Smooth muscle cell (in vitro differentiated cells): ENCODE measurements around the gene TMEM94. TPM values are rescaled to one million over a fixed set of nuclear protein-coding genes. Genes with fewer than 3 reads are reported as not detected.

ENCODE experiments used
- DNase-seq: peaks from one replicate; lab custom pipeline; 2025; ENCODE audit not compliant: unreplicated experiment; lab: John Stamatoyannopoulos, UW
- H2AFZ ChIP-seq: fragments of 200-600 bp; sonication (generic); 2 replicates; pipeline ENCODE4 v1.6.0; 2016; ENCODE audit warnings: antibody characterized with exemption, low read depth, mild to moderate bottlenecking
- H3F3A ChIP-seq: fragments of 200-600 bp; sonication (generic); 2 replicates; pipeline ENCODE4 v1.6.0; 2017; ENCODE audit warnings: antibody characterized with exemption, low read depth
- H3K27ac ChIP-seq: fragments of 200-600 bp; sonication (generic); 2 replicates; pipeline ENCODE4 v1.5.1; 2016; ENCODE audit warnings: low read depth, mild to moderate bottlenecking
- H3K27me3 ChIP-seq: fragments of 200-600 bp; sonication (generic); 2 replicates; pipeline ENCODE4 v1.6.1; 2016; ENCODE audit warnings: low read depth, mild to moderate bottlenecking
- H3K36me3 ChIP-seq: fragments of 200-600 bp; sonication (generic); 2 replicates; pipeline ENCODE4 v1.5.1; 2016; ENCODE audit warnings: low read depth
- H3K4me1 ChIP-seq: fragments of 200-600 bp; sonication (generic); 2 replicates; pipeline ENCODE4 v1.5.1; 2016; ENCODE audit warnings: low read depth
- H3K4me2 ChIP-seq: fragments of 200-600 bp; sonication (generic); 2 replicates; pipeline ENCODE4 v1.6.0; 2016; ENCODE audit warnings: mild to moderate bottlenecking
- H3K4me3 ChIP-seq: fragments of 200-600 bp; sonication (generic); 2 replicates; pipeline ENCODE4 v1.5.1; 2016; ENCODE audit warnings: mild to moderate bottlenecking
- H3K79me2 ChIP-seq: fragments of 200-600 bp; sonication (generic); 2 replicates; pipeline ENCODE4 v1.6.0; 2016; ENCODE audit warnings: low read depth, mild to moderate bottlenecking
- H3K9ac ChIP-seq: fragments of 200-600 bp; sonication (generic); 2 replicates; pipeline ENCODE4 v1.6.0; 2016; ENCODE audit warnings: low read depth
- H3K9me3 ChIP-seq: fragments of 200-600 bp; sonication (generic); replicated peaks from 2 replicates; pipeline ENCODE4 v1.5.1; 2016; ENCODE audit warnings: low read depth
- H4K20me1 ChIP-seq: fragments of 200-600 bp; sonication (generic); 2 replicates; pipeline ENCODE4 v1.6.0; 2016; ENCODE audit warnings: low read depth
- CTCF ChIP-seq: fragments of 200-600 bp; sonication (generic); IDR thresholded peaks from 2 replicates; pipeline ENCODE4 v1.5.1; 2017; ENCODE audit warnings: borderline replicate concordance, mild to moderate bottlenecking, antibody characterized with exemption; ENCODE audit not compliant: insufficient read depth, poor library complexity, severe bottlenecking
- WGBS: methylation state at CpG from one replicate; pipeline ENCODE4 v1.1.7; 2016; ENCODE audit warnings: low lambda C conversion rate; 5-methylcytosine and 5-hydroxymethylcytosine counted together
- polyA plus RNA-seq: library from polyadenylated mRNA; unstranded; fragments of >200 nt; fragmentation: Nextera tagmentation; extraction: Ambion mirVana; gene quantifications from 2 replicates; pipeline ENCODE4 v1.2.1, GENCODE V29; 2016
- total RNA-seq: library from RNA; depleted of rRNA; stranded (reverse); fragments of >200 nt; gene quantifications from 2 replicates; pipeline ENCODE4 v1.2.3, GENCODE V29; 2014

TMEM94 gene
- total and polyA plus RNA-seq, 2 experiments from 2014 or later, result 26.3 to 35.9 TPM

DNA sequence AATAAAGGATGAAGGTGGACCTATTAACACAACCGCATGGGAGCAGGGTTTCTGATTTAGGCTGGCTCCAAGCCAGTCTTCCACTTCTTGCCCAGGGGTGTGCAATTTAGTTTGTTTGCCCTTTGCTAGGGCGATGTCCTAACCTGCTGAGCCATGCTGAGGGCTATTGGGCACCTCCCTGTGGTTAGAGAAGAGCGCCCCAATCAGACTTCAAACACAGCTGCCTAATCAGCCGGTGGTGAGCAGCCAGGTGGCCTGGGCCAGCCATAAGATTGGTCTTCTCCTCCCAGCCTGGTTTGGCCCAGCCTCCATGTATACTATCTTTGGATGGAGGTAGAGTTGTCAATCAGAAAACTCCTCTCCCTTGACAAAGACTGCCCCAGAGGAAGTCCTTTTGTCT lies 15.7 kb downstream of the TMEM94 start:
- Histone ChIP-seq H3K4me2 (no peak overlapping the region), H2AFZ (no peak overlapping the region), H3K9me3 (no peaks in the 10 kb centered on the region), H3K4me1 (peaks cover 2% of the 10 kb centered on the region), H3F3A (no peaks in the 10 kb centered on the region), H3K36me3 (no peaks in the 10 kb centered on the region), H3K9ac (no peak overlapping the region), H3K4me3 (no peak overlapping the region), H3K79me2 (no peaks in the 10 kb centered on the region), H4K20me1 (peaks cover 87% of the 10 kb centered on the region), H3K27me3 (no peaks in the 10 kb centered on the region), H3K27ac (no peak overlapping the region)
- 69% methylated on average over 4 of the region's 4 CpGs for WGBS
- no peak for DNase-seq
- no peak for TF ChIP-seq CTCF

DNA sequence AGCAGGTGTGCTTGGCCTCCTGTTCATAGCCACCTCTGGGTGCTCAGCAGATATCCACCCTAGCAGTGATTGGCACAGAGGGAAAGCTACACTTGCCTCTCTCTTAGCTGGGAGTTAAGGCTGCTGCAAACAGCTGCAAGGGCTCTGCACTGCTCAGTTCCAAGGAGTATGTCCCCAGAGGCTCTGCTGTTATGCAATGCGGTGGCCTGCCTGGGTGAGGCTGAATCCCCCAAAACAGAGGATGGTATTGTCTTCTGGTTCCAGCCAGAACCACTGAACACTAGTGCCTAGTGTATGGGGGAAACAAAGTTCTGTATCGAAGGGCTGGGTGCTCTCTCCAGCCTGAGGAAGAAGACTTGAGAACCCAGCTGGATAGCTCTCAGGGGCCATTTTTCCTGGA lies 16.8 kb downstream of the TMEM94 start:
- no peak for DNase-seq
- Histone ChIP-seq H3K9me3 (no peaks in the 10 kb centered on the region), H3K4me2 (no peak overlapping the region), H2AFZ (no peak overlapping the region), H3K36me3 (no peaks in the 10 kb centered on the region), H3K9ac (no peak overlapping the region), H3K79me2 (no peaks in the 10 kb centered on the region), H3K27ac (no peak overlapping the region), H3K4me1 (peaks cover 3% of the 10 kb centered on the region), H4K20me1 (peaks cover 87% of the 10 kb centered on the region), H3K4me3 (no peak overlapping the region), H3K27me3 (no peaks in the 10 kb centered on the region), H3F3A (no peaks in the 10 kb centered on the region)
- TF ChIP-seq CTCF, result no peak
- 97% methylated on average over 2 of the region's 2 CpGs for WGBS

DNA sequence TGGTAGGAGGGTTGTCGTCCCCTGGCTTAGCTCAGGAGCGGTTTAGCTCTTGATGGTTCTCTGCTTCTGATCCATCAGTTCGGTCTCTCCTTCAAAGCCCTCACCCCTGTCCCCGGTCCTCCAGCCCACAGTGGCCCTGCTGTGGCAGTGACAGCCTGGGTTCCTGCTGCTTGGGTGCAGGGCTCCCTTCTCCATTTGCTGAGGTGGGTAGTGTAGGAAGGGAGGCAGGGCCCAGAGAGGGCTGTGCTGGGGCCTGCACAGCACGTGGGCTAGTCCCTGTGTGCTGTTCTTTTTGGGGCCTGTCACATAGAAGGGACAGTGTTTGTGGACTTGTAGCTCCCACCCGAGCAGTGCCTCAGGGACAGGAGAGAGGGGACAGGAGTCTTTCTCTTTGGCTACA lies 18.3 kb downstream of the TMEM94 start:
- H3K9me3 ChIP-seq, result no peaks in the 10 kb centered on the region
- WGBS, result 93% methylated on average over 6 of the region's 6 CpGs
- no peaks in the 10 kb centered on the region for H3K36me3 ChIP-seq
- no peak overlapping the region for H2AFZ ChIP-seq
- DNase-seq, result no peak
- no peak overlapping the region for H3K4me3 ChIP-seq
- H3K27me3 ChIP-seq, result no peaks in the 10 kb centered on the region
- no peak overlapping the region for H3K27ac ChIP-seq
- no peak overlapping the region for H3K4me2 ChIP-seq
- no peaks in the 10 kb centered on the region for H3F3A ChIP-seq
- H3K79me2 ChIP-seq, result no peaks in the 10 kb centered on the region
- no peak for TF ChIP-seq CTCF
- H4K20me1 ChIP-seq, result peaks cover 87% of the 10 kb centered on the region
- no peak overlapping the region for H3K9ac ChIP-seq
- H3K4me1 ChIP-seq, result peaks cover 10% of the 10 kb centered on the region

DNA sequence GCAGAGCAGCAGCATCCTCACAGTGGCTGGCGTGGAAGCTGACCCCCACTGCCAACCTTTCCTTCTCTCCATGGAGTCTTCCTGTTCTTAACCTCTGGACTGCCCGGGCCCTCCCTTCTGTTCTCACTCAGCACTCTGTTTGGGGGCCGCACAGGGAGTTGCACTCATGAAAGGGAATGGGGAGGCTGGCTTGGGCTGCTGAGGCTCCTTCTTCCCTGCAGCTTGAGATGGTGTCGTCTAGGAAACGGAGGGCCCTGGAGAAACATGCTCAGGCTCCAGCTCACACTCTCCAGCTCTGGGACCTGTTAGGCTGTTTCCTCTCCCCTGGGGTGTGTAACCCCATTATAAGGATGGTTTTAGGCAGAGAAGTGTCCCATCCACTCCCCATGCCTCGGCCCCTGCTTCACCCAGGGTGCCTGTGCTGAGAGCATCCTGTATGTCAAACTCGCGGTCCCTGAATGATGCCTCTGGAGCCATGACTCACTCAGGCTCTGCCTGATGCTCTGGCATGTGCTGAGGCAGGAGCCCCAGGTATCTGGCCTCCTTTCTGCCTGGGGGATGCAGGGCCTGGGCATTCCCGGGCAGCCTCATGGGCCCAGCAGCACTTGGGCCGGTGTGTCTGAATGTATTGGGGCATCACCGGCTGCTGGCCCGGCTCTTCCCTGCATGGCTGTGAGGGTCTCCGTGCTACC lies 18.9 kb downstream of the TMEM94 start:
- Histone ChIP-seq H3K36me3 (no peaks in the 10 kb centered on the region), H3K9me3 (no peaks in the 10 kb centered on the region), H2AFZ (no peak overlapping the region), H3K4me2 (no peak overlapping the region), H3F3A (no peaks in the 10 kb centered on the region), H3K4me1 (peaks cover 13% of the 10 kb centered on the region), H3K27ac (no peak overlapping the region), H3K9ac (no peak overlapping the region), H3K27me3 (no peaks in the 10 kb centered on the region), H3K79me2 (no peaks in the 10 kb centered on the region), H4K20me1 (peaks cover 87% of the 10 kb centered on the region), H3K4me3 (no peak overlapping the region)
- TF ChIP-seq CTCF, result no peak
- 91% methylated on average over 12 of the region's 13 CpGs for whole genome bisulfite sequencing
- no peak for DNase-seq
